Measurements from ENCODE around the gene MEIOB.

GRCh38 chr16:1909561-1910231 is 37.7 kb upstream of the MEIOB start:
- TF ChIP-seq POLR2AphosphoS5 (IDR thresholded peaks at IDR 0.05; ENCODE audit: low read depth, low read length) (no peak), TAF1 (IDR thresholded peaks at IDR 0.05; ENCODE audit: low read depth, low read length) (no peak), POLR2A (IDR thresholded peaks at IDR 0.05; ENCODE audit: low read depth, low read length) (no peak)
